Measurements from ENCODE around the gene FOSL2. TPM values are rescaled to one million over a fixed set of nuclear protein-coding genes. Genes with fewer than 3 reads are reported as not detected.

The FOSL2 gene
- total RNA-seq, 1 experiment from 2014 or later = 12.2 TPM

GRCh38 chr2:28419003-28419402 lies 26.3 kb downstream of the FOSL2 start:
- Histone ChIP-seq H3K27me3 (replicated peaks; ENCODE audit: insufficient read depth, low read depth, low read length, poor library complexity) (no peaks in the 10 kb centered on the region), H3K4me1 (ENCODE audit: insufficient read depth, low read length, poor library complexity, severe bottlenecking) (no peaks in the 10 kb centered on the region), H3K9me3 (ENCODE audit: low read depth, low read length, poor library complexity, severe bottlenecking) (no peaks in the 10 kb centered on the region), H3K27ac (ENCODE audit: low read depth, low read length, poor library complexity, severe bottlenecking) (no peak overlapping the region), H3K4me3 (ENCODE audit: low read depth, low read length, poor library complexity, severe bottlenecking) (no peak overlapping the region), H3K36me3 (ENCODE audit: insufficient read depth, low read length, poor library complexity, severe bottlenecking) (no peaks in the 10 kb centered on the region)
- ChIA-PET CTCF (no interaction called here), POLR2A (ENCODE audit: low non-redundant PET) (no interaction called here)
- TF ChIP-seq EZH2 (IDR thresholded peaks at IDR 0.05; ENCODE audit: borderline replicate concordance, low read depth, low read length, poor library complexity, severe bottlenecking) (no peak), CTCF (conservative IDR thresholded peaks at IDR 0.05; ENCODE audit: low read depth, low read length) (no peak)
- no TSS peak for BruUV-seq (replicated peaks)
- DNase-seq (ENCODE audit: low spot score) = no peak
- intact Hi-C loops (cut with micrococcal nuclease; ENCODE audit: unreplicated experiment) = no loop called here

GRCh38 chr2:28419443-28420270 lies 27.0 kb downstream of the FOSL2 start:
- Histone ChIP-seq H3K4me3 (ENCODE audit: low read depth, low read length, poor library complexity, severe bottlenecking) (no peak overlapping the region), H3K36me3 (ENCODE audit: insufficient read depth, low read length, poor library complexity, severe bottlenecking) (no peaks in the 10 kb centered on the region), H3K27me3 (replicated peaks; ENCODE audit: insufficient read depth, low read depth, low read length, poor library complexity) (no peaks in the 10 kb centered on the region), H3K27ac (ENCODE audit: low read depth, low read length, poor library complexity, severe bottlenecking) (no peak overlapping the region), H3K4me1 (ENCODE audit: insufficient read depth, low read length, poor library complexity, severe bottlenecking) (no peaks in the 10 kb centered on the region), H3K9me3 (ENCODE audit: low read depth, low read length, poor library complexity, severe bottlenecking) (no peaks in the 10 kb centered on the region)
- intact Hi-C loops (cut with micrococcal nuclease; ENCODE audit: unreplicated experiment) = no loop called here
- no TSS peak for BruUV-seq (replicated peaks)
- ChIA-PET CTCF (no interaction called here), POLR2A (ENCODE audit: low non-redundant PET) (no interaction called here)
- no peak for TF ChIP-seq EZH2 (IDR thresholded peaks at IDR 0.05; ENCODE audit: borderline replicate concordance, low read depth, low read length, poor library complexity, severe bottlenecking)
- TF ChIP-seq CTCF (conservative IDR thresholded peaks at IDR 0.05; ENCODE audit: low read depth, low read length) = no peak
- DNase-seq (ENCODE audit: low spot score) = no peak

DNA sequence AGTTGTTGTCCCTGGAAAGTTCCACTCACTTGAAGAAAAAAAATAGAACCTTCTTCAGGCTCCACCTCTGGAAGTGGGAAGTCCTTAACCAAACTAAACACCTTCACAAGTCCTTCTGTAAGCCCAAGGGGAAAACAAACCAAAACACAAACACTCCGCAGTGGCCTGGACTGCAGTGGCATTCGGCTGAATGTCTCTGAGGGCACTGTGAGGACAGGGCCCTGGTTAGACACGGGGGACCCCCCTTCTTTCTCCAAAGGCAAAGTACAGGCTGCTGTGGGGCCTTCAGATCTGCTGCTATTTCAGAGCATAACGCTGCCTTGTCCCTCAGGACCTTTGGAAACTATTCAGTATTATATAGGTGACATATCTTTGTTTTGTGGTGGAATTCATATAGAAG lies 28.1 kb downstream of the FOSL2 start:
- no peaks in the 10 kb centered on the region for H3K36me3 ChIP-seq (ENCODE audit: insufficient read depth, low read length, poor library complexity, severe bottlenecking)
- TF ChIP-seq EZH2 (IDR thresholded peaks at IDR 0.05; ENCODE audit: borderline replicate concordance, low read depth, low read length, poor library complexity, severe bottlenecking) = no peak
- no peak for TF ChIP-seq CTCF (conservative IDR thresholded peaks at IDR 0.05; ENCODE audit: low read depth, low read length)

More for the DNA sequence above, 28.1 kb downstream of the FOSL2 start:
- no TSS peak for BruUV-seq (replicated peaks)
- POLR2A ChIA-PET (ENCODE audit: low non-redundant PET) = no interaction called here
- Histone ChIP-seq H3K27ac (ENCODE audit: low read depth, low read length, poor library complexity, severe bottlenecking) (no peak overlapping the region), H3K4me3 (ENCODE audit: low read depth, low read length, poor library complexity, severe bottlenecking) (no peak overlapping the region), H3K27me3 (replicated peaks; ENCODE audit: insufficient read depth, low read depth, low read length, poor library complexity) (no peaks in the 10 kb centered on the region), H3K9me3 (ENCODE audit: low read depth, low read length, poor library complexity, severe bottlenecking) (no peaks in the 10 kb centered on the region), H3K4me1 (ENCODE audit: insufficient read depth, low read length, poor library complexity, severe bottlenecking) (no peaks in the 10 kb centered on the region)
- CTCF ChIA-PET = no interaction called here
- DNase-seq (ENCODE audit: low spot score) = no peak
- intact Hi-C loops (cut with micrococcal nuclease; ENCODE audit: unreplicated experiment) = no loop called here

All from A673 (cell line).